CD4-positive, alpha-beta memory T cell (primary cell): Measurements from ENCODE around the gene C6orf141. TPM values are rescaled to one million over a fixed set of nuclear protein-coding genes. Genes with fewer than 3 reads are reported as not detected.
"Not testable (repeated sequence)": the region's sequence is repeated elsewhere in the genome, so short reads cannot be mapped to it uniquely, and the experiment has no call there.

Experiments
- CTCF ChIA-PET: fragments of 350-600 bp; sonication (Branson Sonifier 250); formaldehyde crosslinking; loops from one replicate; lab custom pipeline; 2021; ENCODE audit warnings: inconsistent platforms; ENCODE audit not compliant: partially characterized antibody; lab: Charles Lee
- POLR2A ChIA-PET: fragments of 350-600 bp; sonication (Branson Sonifier 250); formaldehyde crosslinking; loops from one replicate; lab custom pipeline; 2021; ENCODE audit not compliant: partially characterized antibody; lab: Charles Lee
- DNase-seq, 5 donors: peaks; one replicate each; pipeline versions ENCODE4 v3.0.0 to v3.0.0-alpha.2; 2020 to 2022; ENCODE audit warnings: mixed read lengths in 1 of 5
- H3K27ac ChIP-seq: one replicate; pipeline ENCODE4 v1.7.0; 2013; ENCODE audit warnings: low read depth, low read length
- H3K27me3 ChIP-seq: 2 replicates; pipeline ENCODE4 v1.7.0; 2013; ENCODE audit warnings: mild to moderate bottlenecking, low read length, moderate library complexity; ENCODE audit not compliant: insufficient read depth
- H3K36me3 ChIP-seq: 2 replicates; pipeline ENCODE4 v1.7.0; 2013; ENCODE audit warnings: mild to moderate bottlenecking, low read length, moderate library complexity; ENCODE audit not compliant: insufficient read depth
- H3K4me1 ChIP-seq: 2 replicates; pipeline ENCODE4 v1.7.0; 2013; ENCODE audit warnings: mild to moderate bottlenecking, low read length, moderate library complexity; ENCODE audit not compliant: insufficient read depth
- H3K4me3 ChIP-seq, 2 donors: one replicate each; pipeline ENCODE4 v1.7.0; 2013; ENCODE audit warnings: low read length in 2 of 2, mild to moderate bottlenecking in 1 of 2
- H3K9me3 ChIP-seq, 2 donors: one replicate each; pipeline ENCODE4 v1.7.0; 2013; ENCODE audit warnings: low read length in 2 of 2, control low read depth in 1 of 2; ENCODE audit not compliant: control insufficient read depth in 1 of 2
- H3K27ac Mint-ChIP-seq, 7 donors: one replicate each; pipeline ENCODE4 v1.8.0; 2020 to 2021; ENCODE audit warnings: mixed read lengths in 7 of 7, mild to moderate bottlenecking in 6 of 7, inconsistent platforms in 3 of 7, moderate library complexity in 3 of 7
- H3K27me3 Mint-ChIP-seq, 2 donors: one replicate each; pipeline ENCODE4 v1.8.0; 2020 to 2021; ENCODE audit warnings: mixed read lengths in 2 of 2
- H3K36me3 Mint-ChIP-seq, 2 donors: one replicate each; pipeline ENCODE4 v1.8.0; 2020 to 2021; ENCODE audit warnings: mixed read lengths in 2 of 2, inconsistent platforms in 1 of 2, mild to moderate bottlenecking in 1 of 2
- H3K4me1 Mint-ChIP-seq, 4 donors: one replicate each; pipeline ENCODE4 v1.8.0; 2020 to 2021; ENCODE audit warnings: mixed read lengths in 4 of 4, mild to moderate bottlenecking in 1 of 4
- H3K4me3 Mint-ChIP-seq, 8 donors: one replicate each; pipeline ENCODE4 v1.8.0; 2020 to 2021; ENCODE audit warnings: mixed read lengths in 8 of 8, mild to moderate bottlenecking in 7 of 8, moderate library complexity in 6 of 8, inconsistent platforms in 3 of 8
- H3K9me3 Mint-ChIP-seq, 8 donors: one replicate each; pipeline ENCODE4 v1.8.0; 2020 to 2021; ENCODE audit warnings: mixed read lengths in 8 of 8, mild to moderate bottlenecking in 5 of 8, inconsistent platforms in 3 of 8, moderate library complexity in 1 of 8
- intact Hi-C: fragments of 100-400 bp; cut with micrococcal nuclease; formaldehyde crosslinking; loops from one replicate; pipeline ENCODE4 v1.15.1; 2023
- polyA plus RNA-seq, 2 donors: library from polyadenylated mRNA; unstranded; fragments of 300-500 nt; fragmentation: Illumina TruSeq; gene quantifications; one replicate each; pipeline ENCODE4 v1.2.3, GENCODE V29; 2021
- total RNA-seq, 2 experiments: library from RNA; stranded (reverse); gene quantifications; one replicate each; pipeline ENCODE4 v1.2.3, GENCODE V29; 2021

Gene C6orf141
- total and polyA plus RNA-seq, 4 experiments from 2014 or later: not detected

- Histone ChIP-seq H3K4me1 (no peaks in the 10 kb centered on the region), H3K27me3 (no peaks in the 10 kb centered on the region), H3K4me3 (no peak overlapping the region), H3K9me3 (no peaks in the 10 kb centered on the region), H3K27ac (no peak overlapping the region), H3K36me3 (no peaks in the 10 kb centered on the region)
- ChIA-PET POLR2A (no interaction called here), CTCF (no interaction called here)
- Mint-ChIP-seq H3K36me3 (no peaks in the 10 kb centered on the region), H3K4me3 (no peak overlapping the region), H3K9me3 (peaks cover 0 to 1% (median 0%) of the 10 kb centered on the region in 8 donors), H3K27me3 (no peaks in the 10 kb centered on the region), H3K27ac (no peak overlapping the region), H3K4me1 (no peaks in the 10 kb centered on the region)
- intact Hi-C loops: no loop called here
- DNase-seq: no peak
These were observed 29.2 kb downstream of the C6orf141 start for GRCh38 chr6:49579649-49580048.

DNA sequence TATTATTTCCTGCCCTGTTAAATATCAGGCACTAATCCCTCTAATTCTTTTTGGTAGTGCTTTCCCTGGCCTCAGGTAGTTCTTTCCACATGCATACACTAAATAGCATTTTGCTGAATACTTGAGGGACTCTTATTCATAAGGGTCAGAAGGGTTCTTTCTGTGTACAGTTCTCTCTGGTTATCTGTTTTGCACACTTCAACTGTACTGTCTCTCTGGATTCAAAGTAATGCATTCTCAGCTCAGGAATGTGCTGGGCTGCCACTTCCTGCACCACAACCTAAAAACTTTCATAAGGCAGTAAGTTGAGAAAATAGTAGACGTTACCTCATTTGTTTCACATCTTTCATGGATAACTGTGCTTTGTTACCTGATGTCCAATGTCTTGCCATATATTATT, 32.1 kb downstream of the C6orf141 start:
- no peaks in the 10 kb centered on the region for H3K4me1 Mint-ChIP-seq
- POLR2A ChIA-PET: no interaction called here
- H3K27me3 ChIP-seq: no peaks in the 10 kb centered on the region
- no peaks in the 10 kb centered on the region for H3K4me1 ChIP-seq
- H3K4me3 ChIP-seq: no peak overlapping the region
- H3K36me3 Mint-ChIP-seq: no peaks in the 10 kb centered on the region
- H3K4me3 Mint-ChIP-seq: no peak overlapping the region
- no peak overlapping the region for H3K27ac ChIP-seq
- intact Hi-C loops: no loop called here
- H3K9me3 ChIP-seq: no peaks in the 10 kb centered on the region
- peaks cover 0 to 1% (median 0%) of the 10 kb centered on the region in 8 donors for H3K9me3 Mint-ChIP-seq
- H3K36me3 ChIP-seq: no peaks in the 10 kb centered on the region
- DNase-seq: no peak
- CTCF ChIA-PET: no interaction called here
- no peak overlapping the region for H3K27ac Mint-ChIP-seq
- no peaks in the 10 kb centered on the region for H3K27me3 Mint-ChIP-seq

GRCh38 chr6:49587262-49587661, 36.8 kb downstream of the C6orf141 start:
- DNase-seq, H3K27ac ChIP-seq, intact Hi-C loops, CTCF ChIA-PET, POLR2A ChIA-PET, H3K27ac Mint-ChIP-seq, H3K27me3 Mint-ChIP-seq, H3K4me3 Mint-ChIP-seq, H3K36me3 ChIP-seq, H3K36me3 Mint-ChIP-seq, H3K9me3 ChIP-seq, H3K4me3 ChIP-seq, H3K9me3 Mint-ChIP-seq, H3K27me3 ChIP-seq, H3K4me1 Mint-ChIP-seq, H3K4me1 ChIP-seq: not testable (repeated sequence)

Other genes with a start within 250 kb of the C6orf141 start
- 10 to 100 TPM; 14.5 to 15.4 TPM for gene MMUT, start 87.4 kb upstream of the C6orf141 start, total RNA-seq
- 10 to 100 TPM in 1 of 2 donors, 1 to 10 TPM in 1; 9.1 to 13.5 TPM for gene MMUT, start 87.4 kb upstream of the C6orf141 start, polyA plus RNA-seq
- 1 to 10 TPM; 5.2 to 5.8 TPM for gene CENPQ, start 87.3 kb upstream of the C6orf141 start, total RNA-seq
- gene CENPQ, start 87.3 kb upstream of the C6orf141 start, polyA plus RNA-seq: 1 to 10 TPM; 4.3 to 5.6 TPM
- not detected for gene GLYATL3, start 50.7 kb upstream of the C6orf141 start, total RNA-seq
- not detected for gene GLYATL3, start 50.7 kb upstream of the C6orf141 start, polyA plus RNA-seq
- not detected for gene RHAG, start 86.2 kb downstream of the C6orf141 start, total RNA-seq
- not detected for gene RHAG, start 86.2 kb downstream of the C6orf141 start, polyA plus RNA-seq
- gene CRISP2, start 162.9 kb downstream of the C6orf141 start, total RNA-seq: not detected
- not detected for gene CRISP2, start 162.9 kb downstream of the C6orf141 start, polyA plus RNA-seq
- gene CRISP3, start 193.7 kb downstream of the C6orf141 start, total RNA-seq: not detected
- gene CRISP3, start 193.7 kb downstream of the C6orf141 start, polyA plus RNA-seq: not detected
- gene PGK2, start 236.6 kb downstream of the C6orf141 start, total RNA-seq: not detected
- not detected for gene PGK2, start 236.6 kb downstream of the C6orf141 start, polyA plus RNA-seq